Measurements from ENCODE around the gene IFT172.

DNA sequence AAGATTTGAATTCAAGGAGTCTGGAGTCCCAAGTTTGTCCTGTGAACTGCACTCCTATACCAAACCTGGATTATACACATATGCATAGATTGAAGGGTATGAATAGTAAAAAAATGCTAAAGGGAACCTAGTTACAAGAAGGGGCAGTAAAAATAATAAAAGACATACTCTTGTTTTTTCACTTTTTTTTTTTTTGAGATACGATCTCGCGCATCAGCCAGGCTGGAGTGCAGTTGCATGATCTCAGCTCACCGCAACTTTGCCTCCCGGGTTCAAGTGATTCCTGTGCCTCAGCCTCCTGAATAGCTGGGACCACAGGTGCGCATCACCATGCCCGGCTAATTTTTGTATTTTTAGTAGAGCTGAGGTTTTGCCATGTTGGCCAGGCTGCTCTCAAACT is 25.1 kb downstream of the IFT172 start:
- no peak for TF ChIP-seq CTCF (conservative IDR thresholded peaks at IDR 0.05)
- TF ChIP-seq EZH2 (IDR thresholded peaks at IDR 0.05; ENCODE audit: low read depth), result no peak

All from PC-9 (cell line).